Nephron progenitor cell (in vitro differentiated cells): ENCODE data around the gene PAK4.

Experiments
- DNase-seq: peaks from one replicate; pipeline ENCODE4 v3.0.0; 2021
- H3K27ac Mint-ChIP-seq: 2 replicates; pipeline ENCODE4 v1.8.0; 2021; ENCODE audit warnings: mild to moderate bottlenecking, moderate library complexity, mixed read lengths
- H3K27me3 Mint-ChIP-seq: 2 replicates; pipeline ENCODE4 v1.8.0; 2021; ENCODE audit warnings: mild to moderate bottlenecking, low read depth, mixed read lengths; ENCODE audit not compliant: poor library complexity
- H3K36me3 Mint-ChIP-seq: 2 replicates; pipeline ENCODE4 v1.8.0; 2021; ENCODE audit warnings: low read depth, mixed read lengths
- H3K4me1 Mint-ChIP-seq: 2 replicates; pipeline ENCODE4 v1.8.0; 2021; ENCODE audit warnings: mixed read lengths
- H3K4me3 Mint-ChIP-seq: 2 replicates; pipeline ENCODE4 v1.8.0; 2021; ENCODE audit warnings: mild to moderate bottlenecking, moderate library complexity, mixed read lengths
- H3K9me3 Mint-ChIP-seq: 2 replicates; pipeline ENCODE4 v1.8.0; 2021; ENCODE audit warnings: mild to moderate bottlenecking, moderate library complexity, mixed read lengths
- TF ChIP-seq, protein P1 (sequence below): fragments of 200-600 bp; sonication (generic); IDR thresholded peaks from 2 replicates; pipeline ENCODE4 v1.5.0; 2021; ENCODE audit warnings: antibody characterized with exemption

Gene PAK4

DNA sequence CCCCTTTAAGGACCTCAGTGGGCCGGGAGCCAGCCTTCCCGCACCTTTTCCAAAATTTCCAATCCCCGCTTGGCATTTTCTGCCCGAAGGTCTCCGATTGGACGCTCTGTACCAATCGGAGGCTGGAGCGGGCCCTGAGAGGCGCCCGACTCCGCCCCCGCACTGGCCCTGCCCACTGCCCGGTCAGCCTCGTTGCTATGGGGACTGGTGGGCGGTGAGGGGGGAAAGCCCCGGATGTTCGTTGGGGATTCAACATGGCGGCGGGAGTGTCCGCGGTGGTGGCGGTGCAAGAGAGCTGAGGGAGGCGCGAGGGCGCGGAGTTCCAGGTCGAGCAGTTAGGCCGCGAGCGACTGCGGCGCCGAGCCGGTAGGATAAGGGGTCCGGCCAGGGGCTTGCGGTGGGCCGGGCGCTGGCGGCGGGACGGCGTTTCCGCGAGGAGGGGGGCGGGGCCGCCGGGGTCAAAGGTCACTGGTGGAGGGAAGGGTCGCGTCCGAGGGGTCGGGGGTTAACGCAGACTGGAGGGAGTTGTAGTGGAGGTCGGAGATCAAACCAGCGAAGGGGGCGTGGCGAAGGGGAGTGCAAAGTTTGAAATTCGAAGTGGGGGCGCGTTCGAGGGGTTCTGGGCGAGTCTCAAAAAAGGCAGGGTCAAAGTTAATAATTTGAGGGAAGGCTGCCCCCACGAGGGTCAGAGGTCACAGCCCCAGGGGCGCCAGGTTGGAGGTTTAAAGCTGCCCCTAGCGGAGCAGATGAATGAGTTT, at the start of gene PAK4:
PAK4 (plus strand) TSS at position 233 of the 758 bp plus-strand sequence. CDS start 43,768 bp downstream, outside the sequence.
- Mint-ChIP-seq H3K27ac (peak within 1 kb of the TSS; percentile 98), H3K27me3 (peaks cover 19% of the 10 kb centered on the region), H3K36me3 (no peaks in the 10 kb centered on the region), H3K4me3 (peak within 1 kb of the TSS; percentile 97), H3K4me1 (peaks cover 64% of the 10 kb centered on the region), H3K9me3 (no peaks in the 10 kb centered on the region)
- peak; percentile 99 for DNase-seq
- TF ChIP-seq, protein P1, sequence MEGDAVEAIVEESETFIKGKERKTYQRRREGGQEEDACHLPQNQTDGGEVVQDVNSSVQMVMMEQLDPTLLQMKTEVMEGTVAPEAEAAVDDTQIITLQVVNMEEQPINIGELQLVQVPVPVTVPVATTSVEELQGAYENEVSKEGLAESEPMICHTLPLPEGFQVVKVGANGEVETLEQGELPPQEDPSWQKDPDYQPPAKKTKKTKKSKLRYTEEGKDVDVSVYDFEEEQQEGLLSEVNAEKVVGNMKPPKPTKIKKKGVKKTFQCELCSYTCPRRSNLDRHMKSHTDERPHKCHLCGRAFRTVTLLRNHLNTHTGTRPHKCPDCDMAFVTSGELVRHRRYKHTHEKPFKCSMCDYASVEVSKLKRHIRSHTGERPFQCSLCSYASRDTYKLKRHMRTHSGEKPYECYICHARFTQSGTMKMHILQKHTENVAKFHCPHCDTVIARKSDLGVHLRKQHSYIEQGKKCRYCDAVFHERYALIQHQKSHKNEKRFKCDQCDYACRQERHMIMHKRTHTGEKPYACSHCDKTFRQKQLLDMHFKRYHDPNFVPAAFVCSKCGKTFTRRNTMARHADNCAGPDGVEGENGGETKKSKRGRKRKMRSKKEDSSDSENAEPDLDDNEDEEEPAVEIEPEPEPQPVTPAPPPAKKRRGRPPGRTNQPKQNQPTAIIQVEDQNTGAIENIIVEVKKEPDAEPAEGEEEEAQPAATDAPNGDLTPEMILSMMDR: no peak

DNA sequence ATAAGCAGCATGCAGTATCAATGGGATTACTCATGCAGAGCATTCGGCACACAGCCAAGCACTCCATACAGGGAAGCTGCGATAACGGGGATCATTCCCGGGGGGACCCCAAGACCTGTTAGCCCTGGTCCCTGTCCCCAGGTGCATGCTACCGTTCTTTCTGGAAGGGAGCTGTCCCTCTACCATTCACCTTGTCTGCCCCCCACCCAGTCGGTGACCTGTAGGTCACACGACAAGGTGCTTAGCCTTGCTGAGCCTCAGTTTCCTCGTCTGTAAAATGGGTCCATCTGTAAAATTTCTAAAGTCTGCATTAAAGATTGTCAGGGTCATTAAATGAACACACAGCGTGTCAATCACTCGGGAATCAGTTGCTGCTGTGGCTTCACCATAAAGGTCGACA, 48.3 kb upstream of the PAK4 start:
- TF ChIP-seq, protein P1: no peak
- no peaks in the 10 kb centered on the region for H3K36me3 Mint-ChIP-seq
- peaks cover 79% of the 10 kb centered on the region for H3K27me3 Mint-ChIP-seq
- no peaks in the 10 kb centered on the region for H3K4me1 Mint-ChIP-seq
- DNase-seq: no peak
- H3K4me3 Mint-ChIP-seq: no peak overlapping the region
- H3K9me3 Mint-ChIP-seq: no peaks in the 10 kb centered on the region
- no peak overlapping the region for H3K27ac Mint-ChIP-seq

DNA sequence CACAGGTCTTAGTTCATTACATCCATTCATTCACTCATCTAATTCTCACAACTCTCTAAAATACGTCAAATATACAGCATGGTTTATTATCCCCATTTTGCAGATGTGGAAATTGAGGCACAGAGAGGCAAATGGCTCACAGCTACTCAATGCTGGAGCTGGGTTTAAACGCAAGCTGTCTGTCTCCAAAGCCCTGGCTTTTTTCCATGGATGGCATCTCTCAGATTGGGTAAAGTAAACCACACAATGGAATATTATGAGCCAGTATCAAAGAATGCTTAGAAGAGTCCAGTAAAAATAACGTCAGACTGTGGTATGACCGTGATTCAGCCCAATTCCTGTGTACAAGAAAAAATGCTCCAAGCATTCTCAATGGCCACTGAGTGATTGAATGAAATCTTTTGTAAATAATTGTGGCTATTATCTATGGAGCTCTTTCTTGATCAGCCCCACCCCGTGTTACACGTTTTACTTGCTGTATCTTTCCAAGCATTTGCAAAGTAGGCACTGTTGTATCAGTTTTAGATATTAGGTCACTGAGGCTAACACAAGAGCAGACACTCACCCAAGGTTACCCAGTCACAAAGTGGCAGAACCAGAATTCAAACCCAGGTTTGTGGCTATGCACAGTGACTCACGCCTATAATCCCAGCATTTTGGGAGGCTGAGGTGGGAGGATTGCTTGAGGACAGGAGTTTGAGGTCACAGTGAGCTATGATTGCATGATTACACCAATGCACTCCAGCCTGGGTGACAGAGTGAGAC, 47.0 kb upstream of the PAK4 start:
- H3K27me3 Mint-ChIP-seq: peaks cover 88% of the 10 kb centered on the region
- H3K9me3 Mint-ChIP-seq: no peaks in the 10 kb centered on the region
- no peak overlapping the region for H3K4me3 Mint-ChIP-seq
- peaks cover 12% of the 10 kb centered on the region for H3K4me1 Mint-ChIP-seq
- H3K27ac Mint-ChIP-seq: no peak overlapping the region
- no peak for DNase-seq
- no peaks in the 10 kb centered on the region for H3K36me3 Mint-ChIP-seq
- TF ChIP-seq, protein P1: no peak

DNA sequence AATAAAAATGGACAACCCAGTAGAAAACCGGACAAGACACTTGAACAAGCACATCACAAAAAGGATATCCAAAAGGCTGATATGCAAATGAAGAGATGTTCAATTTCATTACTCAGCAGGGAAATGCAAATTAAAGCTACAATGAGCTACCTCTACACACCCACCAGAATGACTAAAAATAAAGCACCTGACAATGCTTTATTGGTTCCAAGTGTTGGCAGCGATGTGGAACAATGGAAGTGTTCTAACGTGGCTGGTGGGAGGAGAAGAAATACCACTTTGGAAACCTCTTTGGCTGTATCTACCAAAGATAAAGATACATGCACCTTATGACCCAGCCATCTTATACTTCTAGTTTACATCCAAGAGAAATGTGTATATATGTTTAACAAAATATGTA, 45.2 kb upstream of the PAK4 start:
- H3K27me3 Mint-ChIP-seq: peaks cover 95% of the 10 kb centered on the region
- H3K36me3 Mint-ChIP-seq: no peaks in the 10 kb centered on the region
- TF ChIP-seq, protein P1: no peak
- H3K9me3 Mint-ChIP-seq: no peaks in the 10 kb centered on the region
- no peak for DNase-seq
- H3K4me3 Mint-ChIP-seq: no peak overlapping the region
- H3K4me1 Mint-ChIP-seq: peaks cover 17% of the 10 kb centered on the region
- no peak overlapping the region for H3K27ac Mint-ChIP-seq

DNA sequence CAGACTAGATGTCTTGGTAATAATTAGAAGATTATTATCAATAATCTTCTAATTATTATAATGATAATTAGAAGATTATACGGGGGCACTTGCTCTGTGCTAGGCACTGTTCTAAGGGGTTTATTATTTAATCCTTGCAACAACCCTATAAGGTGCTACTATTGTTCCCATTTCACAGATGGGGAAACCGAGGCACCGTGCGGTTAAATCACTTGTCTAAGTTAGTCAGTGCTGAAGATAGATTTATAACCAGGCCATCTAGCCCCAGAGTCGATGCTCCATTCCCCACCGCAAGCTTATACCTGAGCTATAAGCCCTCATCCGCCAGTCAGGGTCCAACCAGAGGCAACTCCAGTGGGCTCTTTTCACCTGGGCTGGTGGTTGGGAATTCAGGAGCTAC, 43.4 kb upstream of the PAK4 start:
- peaks cover 95% of the 10 kb centered on the region for H3K27me3 Mint-ChIP-seq

More for the DNA sequence above, 43.4 kb upstream of the PAK4 start:
- no peaks in the 10 kb centered on the region for H3K36me3 Mint-ChIP-seq
- no peak overlapping the region for H3K27ac Mint-ChIP-seq
- H3K4me1 Mint-ChIP-seq: peaks cover 17% of the 10 kb centered on the region
- DNase-seq: no peak
- TF ChIP-seq, protein P1: no peak
- H3K4me3 Mint-ChIP-seq: no peak overlapping the region
- H3K9me3 Mint-ChIP-seq: no peaks in the 10 kb centered on the region
